Activated T-cell treated with anti-CD3 and anti-CD28 coated beads, Interleukin-2, amount 50 U/mL, for 72 hours (primary cell): Measurements from ENCODE around the gene KRT9. TPM values are rescaled to one million over a fixed set of nuclear protein-coding genes. Genes with fewer than 3 reads are reported as not detected.
"Not testable (repeated sequence)": the region's sequence is repeated elsewhere in the genome, so short reads cannot be mapped to it uniquely, and the experiment has no call there.

Source experiments
- ATAC-seq, 2 donors: fragments of 150-1000 bp; cut with Tn5 transposase; replicated peaks in 1 of 2; 2 replicates each; pipeline ENCODE4 v1.10.0; 2021; ENCODE audit warnings: moderate library complexity in 2 of 2, mild to moderate bottlenecking in 1 of 2
- DNase-seq, 2 donors: peaks; one replicate each; pipeline ENCODE4 v3.0.0; 2021 to 2022; ENCODE audit warnings: mixed read lengths in 1 of 2
- H3K27ac Mint-ChIP-seq: one replicate; pipeline ENCODE4 v1.8.0; 2022; ENCODE audit warnings: mild to moderate bottlenecking, moderate library complexity, mixed read lengths
- H3K27me3 Mint-ChIP-seq: one replicate; pipeline ENCODE4 v1.8.0; 2022; ENCODE audit warnings: low read depth, mixed read lengths
- H3K36me3 Mint-ChIP-seq, 2 donors: one replicate each; pipeline ENCODE4 v1.8.0; 2022; ENCODE audit warnings: mixed read lengths in 2 of 2, mild to moderate bottlenecking in 1 of 2; ENCODE audit not compliant: insufficient read depth in 2 of 2
- H3K4me1 Mint-ChIP-seq: one replicate; pipeline ENCODE4 v1.8.0; 2022; ENCODE audit warnings: low read depth, mixed read lengths
- H3K4me3 Mint-ChIP-seq, 2 donors: one replicate each; pipeline ENCODE4 v1.8.0; 2022; ENCODE audit warnings: mild to moderate bottlenecking in 2 of 2, mixed read lengths in 2 of 2, moderate library complexity in 2 of 2
- H3K9me3 Mint-ChIP-seq, 2 donors: one replicate each; pipeline ENCODE4 v1.8.0; 2022; ENCODE audit warnings: mixed read lengths in 2 of 2
- total RNA-seq, 2 donors: library from RNA; stranded (reverse); gene quantifications; one replicate each; pipeline ENCODE4 v1.2.3, GENCODE V29; 2022

The KRT9 gene
- total RNA-seq, 2 donors from 2014 or later, result not detected

DNA sequence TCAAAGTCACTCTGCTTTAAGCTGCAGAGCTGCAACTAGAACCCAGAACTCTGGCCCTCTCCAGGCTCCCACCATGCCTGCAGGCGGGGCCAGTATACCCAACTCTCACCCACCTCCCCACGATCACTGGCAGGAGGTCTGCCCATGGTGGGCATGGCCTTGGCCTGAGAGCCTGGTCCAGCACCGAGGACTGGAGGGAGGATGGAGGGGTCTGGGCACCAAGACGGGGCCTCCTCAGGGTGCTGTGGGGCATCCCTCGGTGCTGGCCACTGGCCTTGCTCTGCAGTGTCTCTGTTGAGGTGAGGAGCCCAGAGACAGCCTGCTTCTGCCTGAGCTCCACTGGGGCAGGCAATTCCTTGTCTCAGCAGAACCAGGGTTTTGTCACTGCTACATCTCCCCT is 42.2 kb upstream of the KRT9 start:
- DNase-seq, result no peak
- ATAC-seq, result no peak
- Mint-ChIP-seq H3K4me1 (no peaks in the 10 kb centered on the region), H3K36me3 (no peaks in the 10 kb centered on the region), H3K4me3 (no peak overlapping the region), H3K9me3 (no peaks in the 10 kb centered on the region), H3K27me3 (peaks cover 10% of the 10 kb centered on the region), H3K27ac (no peak overlapping the region)

DNA sequence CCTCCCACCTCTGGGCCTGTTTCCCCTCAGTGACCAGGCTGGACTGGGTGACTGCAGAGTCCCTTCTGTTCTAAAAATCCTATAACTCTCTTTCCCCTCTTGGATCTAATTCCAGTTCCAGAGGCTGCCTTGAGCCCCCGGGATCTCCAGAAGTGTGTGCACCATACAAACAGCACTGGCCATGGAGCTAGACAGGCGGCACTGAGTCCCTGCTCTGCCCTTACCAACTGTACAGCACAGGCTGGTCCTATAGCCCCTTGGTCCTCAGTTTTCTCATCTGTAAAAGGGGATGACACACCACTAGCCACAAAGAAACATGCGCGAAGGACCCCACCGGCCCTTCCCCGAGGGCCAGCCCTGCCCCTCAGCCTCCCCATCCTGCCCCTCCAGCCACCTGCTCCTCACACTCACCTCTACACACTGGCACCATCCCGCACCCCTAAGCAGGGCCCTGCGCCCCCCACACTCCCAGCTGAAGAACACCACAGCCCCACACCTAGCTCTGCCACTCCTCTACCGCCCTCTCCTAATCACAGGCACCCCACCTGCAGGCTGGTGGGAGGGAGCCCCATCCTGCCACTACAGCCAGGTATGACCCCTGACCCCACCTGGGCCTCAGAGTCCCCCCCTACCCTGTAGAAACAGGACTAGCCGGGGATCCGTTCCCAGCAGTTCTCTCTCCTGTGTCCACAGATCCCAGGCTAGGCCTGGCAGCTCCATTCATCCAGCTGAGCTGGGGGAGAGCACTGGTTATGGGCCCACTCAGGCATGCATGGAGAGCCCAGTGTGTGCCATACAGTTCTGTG is 41.6 kb upstream of the KRT9 start:
- Mint-ChIP-seq H3K27ac (no peak overlapping the region), H3K9me3 (no peaks in the 10 kb centered on the region), H3K4me1 (no peaks in the 10 kb centered on the region), H3K4me3 (no peak overlapping the region), H3K27me3 (peaks cover 16% of the 10 kb centered on the region), H3K36me3 (no peaks in the 10 kb centered on the region)
- no peak for DNase-seq
- ATAC-seq, result no peak

DNA sequence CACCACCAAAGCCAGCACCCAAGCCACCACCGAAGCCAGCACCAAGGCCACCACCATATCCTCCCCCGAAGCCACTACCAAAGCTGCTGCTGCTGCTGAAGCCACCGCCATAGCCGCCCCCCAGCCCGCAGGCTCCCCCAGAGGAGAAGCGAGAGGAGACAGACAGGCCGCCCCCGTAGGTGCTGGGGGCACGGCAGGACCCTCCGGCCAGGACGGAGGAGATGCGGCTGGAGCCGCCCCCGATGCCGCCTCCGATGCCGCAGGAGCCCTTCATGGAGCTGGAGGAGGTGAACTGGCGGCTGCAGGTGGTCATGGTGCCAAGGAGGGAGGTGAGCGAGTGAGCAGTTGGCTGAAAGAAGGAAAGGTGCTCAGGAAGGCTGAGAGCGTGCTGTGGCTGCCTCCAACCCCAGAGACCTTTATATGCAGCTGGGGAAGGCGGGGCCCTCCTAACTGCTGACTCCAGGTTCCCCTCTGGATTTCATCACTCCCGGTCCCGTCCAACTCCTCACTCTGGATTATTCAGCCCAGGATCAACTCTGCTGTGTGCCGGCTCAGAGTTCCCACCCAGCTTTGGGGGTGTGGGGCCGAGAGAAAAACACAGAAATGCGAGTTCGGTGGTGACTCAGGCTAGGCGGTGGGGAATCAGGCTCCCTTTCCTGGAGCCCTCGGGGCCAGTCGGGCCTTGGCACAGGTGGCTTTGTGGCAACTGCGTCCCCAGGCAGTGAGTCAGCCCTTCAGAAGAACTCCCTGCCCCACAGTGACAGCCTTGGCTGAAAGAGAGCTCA is 40.7 kb upstream of the KRT9 start, which contains the start of gene KRT16:
TSS of gene KRT16 (minus strand) at position 392 of the 785 bp plus-strand sequence. CDS start at position 313, 79 bp downstream.
- DNase-seq, H3K4me1 Mint-ChIP-seq, ATAC-seq, H3K36me3 Mint-ChIP-seq, H3K27ac Mint-ChIP-seq, H3K4me3 Mint-ChIP-seq, H3K9me3 Mint-ChIP-seq: not testable (repeated sequence)
- peaks cover 16% of the 10 kb centered on the region for H3K27me3 Mint-ChIP-seq

DNA sequence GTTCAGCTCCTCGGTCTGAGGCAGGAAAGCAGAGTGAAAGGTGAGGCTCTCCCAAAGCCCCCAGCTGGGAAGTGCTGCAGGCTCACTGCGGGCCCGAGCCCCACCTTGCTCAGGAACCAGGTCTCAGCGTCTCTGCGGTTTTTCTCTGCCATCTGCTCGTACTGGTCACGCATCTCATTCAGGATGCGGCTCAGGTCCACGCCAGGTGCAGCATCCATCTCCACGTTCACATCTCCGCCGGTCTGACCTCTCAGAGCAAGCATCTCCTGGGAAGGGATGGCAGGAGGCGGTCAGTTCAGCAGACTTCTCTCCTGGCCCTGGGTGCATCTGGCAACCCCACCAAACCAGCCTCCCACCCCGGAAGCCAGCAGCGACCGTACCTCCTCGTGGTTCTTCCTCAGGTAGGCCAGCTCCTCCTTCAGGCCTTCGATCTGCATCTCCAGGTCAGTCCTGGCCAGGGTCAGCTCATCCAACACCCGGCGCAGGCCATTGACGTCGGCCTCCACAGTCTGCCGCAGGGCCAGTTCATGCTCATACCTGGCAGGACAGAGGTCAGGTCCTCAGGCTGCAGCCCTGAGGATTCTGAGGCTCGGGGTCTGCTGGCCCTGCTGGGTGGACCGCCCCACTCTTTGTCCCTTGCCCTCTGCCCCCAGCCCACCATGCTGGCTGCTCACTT is 39.2 kb upstream of the KRT9 start:
- no peak for ATAC-seq
- H3K27ac Mint-ChIP-seq, result no peak overlapping the region
- H3K4me1 Mint-ChIP-seq, result no peaks in the 10 kb centered on the region
- H3K4me3 Mint-ChIP-seq, result no peak overlapping the region
- DNase-seq, result no peak
- peaks cover 16% of the 10 kb centered on the region for H3K27me3 Mint-ChIP-seq
- H3K36me3 Mint-ChIP-seq, result peaks cover 8 to 9% of the 10 kb centered on the region in 2 donors
- peaks cover 8 to 12% of the 10 kb centered on the region in 2 donors for H3K9me3 Mint-ChIP-seq

DNA sequence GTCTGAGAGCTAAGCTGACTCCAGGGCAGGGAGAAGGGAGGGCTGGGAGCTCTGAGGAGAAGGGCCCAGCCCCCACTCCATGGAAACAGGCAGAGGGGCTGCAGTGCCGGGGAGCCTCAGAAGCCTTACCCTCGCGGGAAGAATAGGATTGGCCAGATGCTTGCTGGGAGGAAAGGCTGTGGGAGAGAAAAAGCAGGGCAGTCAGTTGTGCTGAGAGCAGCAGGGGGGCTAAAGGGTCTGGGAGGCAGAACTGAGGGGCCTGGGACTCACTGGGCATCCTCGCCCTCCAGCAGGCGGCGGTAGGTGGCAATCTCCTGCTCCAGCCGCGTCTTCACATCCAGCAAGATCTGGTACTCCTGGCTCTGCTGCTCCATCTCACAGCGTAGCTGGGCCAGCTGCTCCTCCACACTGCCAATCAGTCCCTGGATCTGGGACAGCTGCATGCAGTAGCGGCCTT is 38.2 kb upstream of the KRT9 start:
- H3K27me3 Mint-ChIP-seq, result peaks cover 16% of the 10 kb centered on the region
- H3K4me1 Mint-ChIP-seq, H3K27ac Mint-ChIP-seq, H3K4me3 Mint-ChIP-seq, ATAC-seq, DNase-seq: not testable (repeated sequence)
- peaks cover 11 to 16% of the 10 kb centered on the region in 2 donors for H3K9me3 Mint-ChIP-seq
- H3K36me3 Mint-ChIP-seq, result peaks cover 10 to 13% of the 10 kb centered on the region in 2 donors

DNA sequence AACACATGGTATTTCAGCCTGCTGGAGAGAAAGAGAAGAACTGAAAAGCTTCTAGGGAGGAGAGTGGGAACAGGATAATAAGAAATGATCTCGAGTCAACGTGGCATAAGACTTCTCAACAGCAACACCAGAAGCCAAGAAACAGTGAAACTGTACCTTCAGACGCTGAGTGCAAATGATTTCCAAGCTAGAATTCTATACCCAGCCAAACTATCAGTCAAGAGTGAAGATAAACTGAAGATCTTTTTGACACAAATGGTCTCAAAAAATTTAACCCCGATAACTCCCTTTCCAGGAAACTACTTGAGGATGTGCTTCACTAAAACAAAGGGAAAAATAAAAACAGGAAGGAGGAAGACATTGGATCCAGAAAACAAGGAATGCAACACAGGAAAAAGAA is 35.1 kb upstream of the KRT9 start:
- not testable (repeated sequence) for H3K4me3 Mint-ChIP-seq, DNase-seq, ATAC-seq, H3K27ac Mint-ChIP-seq, H3K4me1 Mint-ChIP-seq
- peaks cover 11 to 16% of the 10 kb centered on the region in 2 donors for H3K9me3 Mint-ChIP-seq
- H3K36me3 Mint-ChIP-seq, result peaks cover 10 to 14% of the 10 kb centered on the region in 2 donors
- H3K27me3 Mint-ChIP-seq, result peaks cover 26% of the 10 kb centered on the region

DNA sequence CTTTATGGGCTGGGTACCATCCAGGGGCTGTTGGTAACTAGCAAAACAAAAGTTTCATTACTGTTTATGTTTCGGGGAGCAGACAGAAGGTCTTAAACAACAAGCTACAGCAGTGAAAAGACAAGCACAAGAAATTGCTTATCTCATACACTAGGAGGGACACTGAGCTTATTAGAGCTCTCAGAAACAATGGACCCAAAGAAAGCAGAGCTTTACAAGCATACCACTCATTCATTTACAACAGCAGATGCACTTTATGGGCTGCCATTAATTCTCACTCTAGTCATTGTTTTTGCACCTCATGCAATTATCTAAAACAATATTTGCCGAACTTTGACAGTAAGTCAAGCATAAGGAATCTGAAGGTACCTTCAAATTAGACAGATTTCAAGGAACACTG is 30.7 kb upstream of the KRT9 start:
- Mint-ChIP-seq H3K27me3 (peaks cover 16% of the 10 kb centered on the region), H3K4me1 (no peaks in the 10 kb centered on the region), H3K36me3 (peaks cover 10 to 14% of the 10 kb centered on the region in 2 donors), H3K9me3 (peaks cover 14 to 16% of the 10 kb centered on the region in 2 donors), H3K27ac (no peak overlapping the region), H3K4me3 (no peak overlapping the region)
- DNase-seq (no peak), ATAC-seq (no peak)

DNA sequence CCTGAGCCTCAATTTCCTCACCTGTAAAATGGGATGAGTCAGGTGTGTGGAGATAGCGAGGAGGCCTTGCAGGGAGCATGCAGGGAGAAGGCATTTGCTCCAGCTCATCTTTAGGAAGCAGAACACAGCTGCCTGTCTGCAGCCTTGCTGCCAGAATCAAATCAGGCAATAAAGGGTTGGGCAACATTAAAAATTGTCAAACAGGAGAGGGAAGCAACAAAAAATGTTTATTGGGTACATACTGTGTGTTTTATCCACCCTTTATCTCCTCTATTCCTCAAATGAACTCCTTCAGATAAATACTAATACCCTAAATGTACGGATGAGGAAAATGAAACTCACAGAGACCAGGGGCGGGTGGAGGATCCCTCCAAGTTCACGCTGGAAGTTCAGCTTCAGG is 28.5 kb upstream of the KRT9 start:
- Mint-ChIP-seq H3K9me3 (peaks cover 0 to 5% of the 10 kb centered on the region in 2 donors), H3K4me1 (no peaks in the 10 kb centered on the region), H3K27me3 (peaks cover 26% of the 10 kb centered on the region), H3K36me3 (peaks cover 0 to 1% of the 10 kb centered on the region in 2 donors), H3K4me3 (no peak overlapping the region), H3K27ac (no peak overlapping the region)
- no peak for ATAC-seq
- DNase-seq, result no peak

DNA sequence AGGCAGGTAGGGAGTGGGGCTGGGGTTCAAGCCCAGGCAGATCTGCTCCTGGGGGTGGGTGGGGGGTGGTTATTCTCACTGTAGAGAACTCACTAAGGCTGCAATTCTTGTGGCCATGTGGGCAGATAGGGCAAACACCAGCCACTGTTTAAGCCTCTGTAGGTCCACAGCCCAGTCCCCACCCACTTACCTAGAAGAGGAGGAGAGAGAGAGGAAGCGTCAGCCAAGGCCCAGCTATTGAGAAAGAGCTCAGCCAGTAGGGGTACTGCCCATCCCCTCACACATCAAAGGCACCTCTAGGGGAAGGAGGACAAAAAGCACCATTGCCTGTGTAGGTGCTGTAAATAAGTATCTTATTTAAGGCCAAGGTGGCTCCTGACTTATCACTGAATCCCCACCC is 27.8 kb upstream of the KRT9 start:
- ATAC-seq (no peak), DNase-seq (no peak)
- H3K27ac Mint-ChIP-seq, result no peak overlapping the region
- no peaks in the 10 kb centered on the region for H3K4me1 Mint-ChIP-seq
- H3K36me3 Mint-ChIP-seq, result no peaks in the 10 kb centered on the region
- H3K4me3 Mint-ChIP-seq, result no peak overlapping the region
- H3K27me3 Mint-ChIP-seq, result peaks cover 29% of the 10 kb centered on the region
- peaks cover 0 to 5% of the 10 kb centered on the region in 2 donors for H3K9me3 Mint-ChIP-seq

DNA sequence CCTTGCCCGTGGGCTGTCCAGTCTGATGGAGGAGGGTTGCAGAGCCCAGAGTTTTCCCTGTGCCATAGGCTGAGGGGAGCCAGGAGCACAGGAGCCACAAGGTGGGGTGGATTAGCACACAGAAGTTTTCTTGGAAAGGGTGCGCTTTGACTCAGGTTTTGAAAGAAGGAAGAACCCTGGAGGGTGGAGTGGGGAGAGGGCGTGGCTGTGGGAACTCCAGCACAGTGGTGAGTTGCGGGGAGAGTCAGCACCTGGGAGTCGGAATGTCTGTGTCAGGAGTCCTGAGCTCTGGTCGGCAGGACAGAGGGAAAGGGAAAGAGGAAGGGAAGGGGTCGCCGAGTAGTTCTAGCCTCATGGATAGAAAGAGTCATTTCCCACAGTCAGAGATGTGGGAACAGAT is 23.7 kb upstream of the KRT9 start:
- no peak for ATAC-seq

DNA sequence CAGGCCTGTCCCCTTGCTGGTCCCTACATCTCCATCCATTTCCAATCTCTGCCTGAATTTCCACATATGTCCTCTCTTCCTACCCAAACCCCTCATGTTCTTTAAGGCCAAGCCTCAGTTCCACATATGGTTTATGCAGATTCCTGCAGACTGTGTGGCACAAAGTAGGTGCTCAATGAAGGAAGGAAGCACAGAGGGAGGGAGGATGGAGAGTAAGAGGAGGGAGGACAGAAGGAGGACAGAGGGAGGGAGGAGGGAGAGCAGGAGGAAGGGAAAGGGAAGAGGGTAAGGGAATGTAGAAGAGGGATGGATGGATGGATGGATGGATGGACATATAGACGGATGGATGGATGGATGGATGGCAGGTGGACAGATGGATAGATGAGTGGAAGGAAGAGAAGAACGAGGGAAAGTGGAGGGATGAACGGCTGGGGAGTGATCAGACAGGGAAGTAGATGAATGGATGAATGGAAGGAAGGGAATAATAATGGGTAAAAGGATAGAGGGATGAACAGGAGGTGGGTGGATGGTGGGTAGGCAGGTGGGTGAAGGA is 22.6 kb upstream of the KRT9 start:
- Mint-ChIP-seq H3K27ac (no peak overlapping the region), H3K27me3 (peaks cover 31% of the 10 kb centered on the region), H3K4me3 (no peak overlapping the region), H3K9me3 (peaks cover 0 to 5% of the 10 kb centered on the region in 2 donors), H3K4me1 (no peaks in the 10 kb centered on the region), H3K36me3 (no peaks in the 10 kb centered on the region)
- DNase-seq, result no peak
- no peak for ATAC-seq

More for the DNA sequence above, 23.7 kb upstream of the KRT9 start:
- DNase-seq, result no peak
- Mint-ChIP-seq H3K4me1 (no peaks in the 10 kb centered on the region), H3K36me3 (no peaks in the 10 kb centered on the region), H3K4me3 (no peak overlapping the region), H3K27me3 (peaks cover 25% of the 10 kb centered on the region), H3K27ac (no peak overlapping the region), H3K9me3 (peaks cover 0 to 5% of the 10 kb centered on the region in 2 donors)

DNA sequence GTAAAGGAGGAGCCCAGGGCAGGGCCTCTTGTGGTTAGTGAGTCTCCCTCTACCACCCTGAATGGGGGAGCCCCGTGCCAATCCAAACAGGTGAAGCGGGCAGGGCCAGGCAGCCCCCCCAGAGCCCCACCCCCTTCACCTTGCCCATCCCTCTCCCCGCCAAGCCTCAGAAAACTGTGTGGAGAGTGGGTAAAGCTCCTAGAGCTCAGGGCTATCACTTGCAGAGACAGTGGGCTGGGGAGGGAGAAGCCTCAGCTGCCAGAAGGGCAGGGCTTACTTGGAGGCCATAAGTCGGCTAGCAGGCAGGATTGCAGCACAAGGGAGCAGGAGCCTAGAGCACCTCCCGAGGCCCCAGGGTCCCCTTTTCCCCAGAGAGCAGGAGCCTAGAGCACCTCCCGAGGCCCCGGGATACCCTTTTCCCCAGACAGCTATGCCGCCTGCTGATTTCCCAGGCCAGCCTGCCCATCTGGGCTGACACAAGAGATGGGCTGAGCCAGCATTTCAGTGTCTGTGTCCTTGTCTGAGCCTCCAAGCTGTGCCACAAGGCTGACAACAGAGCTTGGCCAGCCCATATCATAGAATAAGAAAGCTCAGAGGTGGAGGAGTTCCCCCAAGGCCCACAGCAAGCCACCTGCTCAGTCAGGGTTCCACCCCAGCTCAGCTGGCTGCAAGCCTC is 21.6 kb upstream of the KRT9 start:
- Mint-ChIP-seq H3K4me3 (no peak overlapping the region), H3K9me3 (no peaks in the 10 kb centered on the region), H3K27me3 (peaks cover 31% of the 10 kb centered on the region), H3K36me3 (no peaks in the 10 kb centered on the region), H3K27ac (no peak overlapping the region), H3K4me1 (no peaks in the 10 kb centered on the region)
- ATAC-seq (no peak), DNase-seq (no peak)
